Measurements from ENCODE around the gene ZBP1.

ZBP1 gene

GRCh38 chr20:57570920-57571319, 49.3 kb downstream of the ZBP1 start:
- no peak for DNase-seq (ENCODE audit: low read depth)

- DNase-seq (ENCODE audit: low read depth) = no peak
These were observed 49.9 kb downstream of the ZBP1 start for GRCh38 chr20:57570145-57570850.

DNA sequence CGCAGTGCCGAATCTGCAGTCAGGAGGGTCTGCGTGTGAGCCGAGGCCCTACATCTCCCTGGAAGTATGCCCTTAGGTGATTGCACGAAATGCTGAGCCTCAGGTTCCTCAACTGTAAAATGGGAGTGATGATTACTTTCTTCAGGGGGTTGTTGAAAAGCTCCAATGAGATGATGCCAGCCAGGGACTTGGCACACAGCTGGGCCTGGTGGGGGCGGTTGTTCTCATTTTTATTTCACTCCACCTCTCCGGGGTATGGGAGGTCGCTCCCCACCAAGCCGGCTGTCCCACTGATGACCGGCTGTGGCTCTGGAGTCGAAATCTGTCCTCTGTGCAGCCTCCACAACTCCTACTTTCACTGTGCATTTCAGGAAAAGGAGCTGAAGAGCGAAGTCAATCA, 51.3 kb downstream of the ZBP1 start:
- DNase-seq (ENCODE audit: low read depth) = no peak

GRCh38 chr20:57568088-57568896, 51.9 kb downstream of the ZBP1 start:
- no peak for DNase-seq (ENCODE audit: low read depth)

DNA sequence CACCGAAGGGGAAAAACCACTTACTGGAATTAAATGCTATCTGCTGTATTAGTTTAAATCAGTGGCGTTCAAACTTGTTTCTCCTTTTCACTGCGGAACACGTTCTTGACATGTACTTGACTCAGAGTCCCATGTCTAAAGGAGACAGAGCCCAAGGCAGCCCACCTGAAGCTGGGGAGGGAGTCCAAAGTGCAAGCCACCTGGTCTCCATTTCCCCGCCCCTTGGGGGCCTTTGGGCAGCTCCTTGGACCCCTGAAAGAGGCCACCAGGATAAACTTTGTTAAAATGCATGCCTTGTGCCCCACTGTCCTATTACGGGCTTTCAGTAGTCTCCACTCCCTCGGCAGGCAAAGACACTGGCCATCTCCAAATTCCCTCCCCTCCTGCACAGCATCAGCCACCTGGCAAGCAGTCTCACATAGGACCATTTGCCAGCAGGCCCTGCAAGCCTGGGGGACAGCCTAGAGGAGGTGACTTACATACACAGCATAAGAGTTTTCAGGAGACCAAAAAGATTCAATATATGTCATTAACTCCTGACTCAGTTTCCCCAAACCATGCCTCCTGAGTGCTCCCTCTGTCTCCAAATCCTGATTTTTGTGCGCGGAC, 52.7 kb downstream of the ZBP1 start:
- DNase-seq (ENCODE audit: low read depth) = no peak

DNA sequence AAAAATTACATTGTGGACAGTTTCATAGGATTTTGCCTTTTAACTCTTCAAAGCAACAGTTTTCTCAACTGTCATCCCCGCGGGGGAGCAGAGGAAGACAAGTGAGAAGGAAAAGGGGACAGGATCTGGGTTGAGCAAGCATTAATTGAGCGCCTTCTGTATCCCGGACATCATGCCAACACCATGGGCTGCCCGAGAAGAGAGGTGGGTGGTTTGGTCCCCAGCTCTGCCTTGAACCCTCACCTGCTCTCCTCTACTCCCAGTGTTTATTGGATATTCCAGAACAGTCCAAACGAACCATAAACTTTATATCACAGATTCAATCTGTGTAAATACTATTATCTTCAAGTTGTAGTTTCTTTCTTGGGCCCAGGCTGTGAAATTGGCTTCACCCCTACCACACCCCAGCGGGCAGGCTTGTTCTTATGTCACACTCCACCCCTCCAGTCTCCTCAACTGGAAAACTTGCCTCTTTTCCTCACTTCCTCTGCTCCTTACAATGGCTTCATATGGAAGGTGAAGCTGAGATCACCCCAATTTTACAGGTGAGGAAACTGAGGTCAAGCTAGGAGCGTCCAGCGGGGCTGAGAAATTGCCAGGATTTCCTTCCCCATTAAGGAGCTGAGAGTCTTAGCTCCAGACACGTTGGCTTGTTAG, 53.3 kb downstream of the ZBP1 start:
- no peak for DNase-seq (ENCODE audit: low read depth)

DNA sequence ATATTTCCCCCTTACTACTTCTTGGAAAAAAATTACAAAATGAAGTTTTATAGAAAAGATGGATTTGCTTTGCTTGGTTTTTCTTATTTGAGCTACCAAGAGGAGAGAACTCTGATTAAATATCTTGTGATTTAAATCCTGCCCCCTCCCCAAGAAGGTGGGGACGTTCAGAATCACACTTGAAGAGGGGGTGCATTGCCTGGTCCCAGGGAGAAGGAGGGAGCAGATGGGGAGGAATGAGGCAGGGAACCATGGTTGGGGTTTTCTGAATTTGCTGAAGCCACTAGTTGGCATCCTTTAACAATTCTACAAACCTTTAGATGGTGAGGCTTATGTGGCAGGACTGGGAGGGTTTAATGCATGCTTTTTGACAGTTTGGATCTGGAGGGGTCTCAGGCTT, 53.8 kb downstream of the ZBP1 start:
- no peak for DNase-seq (ENCODE audit: low read depth)

- no peak for DNase-seq (ENCODE audit: low read depth)
These were observed 55.1 kb downstream of the ZBP1 start for GRCh38 chr20:57564951-57565642.

DNA sequence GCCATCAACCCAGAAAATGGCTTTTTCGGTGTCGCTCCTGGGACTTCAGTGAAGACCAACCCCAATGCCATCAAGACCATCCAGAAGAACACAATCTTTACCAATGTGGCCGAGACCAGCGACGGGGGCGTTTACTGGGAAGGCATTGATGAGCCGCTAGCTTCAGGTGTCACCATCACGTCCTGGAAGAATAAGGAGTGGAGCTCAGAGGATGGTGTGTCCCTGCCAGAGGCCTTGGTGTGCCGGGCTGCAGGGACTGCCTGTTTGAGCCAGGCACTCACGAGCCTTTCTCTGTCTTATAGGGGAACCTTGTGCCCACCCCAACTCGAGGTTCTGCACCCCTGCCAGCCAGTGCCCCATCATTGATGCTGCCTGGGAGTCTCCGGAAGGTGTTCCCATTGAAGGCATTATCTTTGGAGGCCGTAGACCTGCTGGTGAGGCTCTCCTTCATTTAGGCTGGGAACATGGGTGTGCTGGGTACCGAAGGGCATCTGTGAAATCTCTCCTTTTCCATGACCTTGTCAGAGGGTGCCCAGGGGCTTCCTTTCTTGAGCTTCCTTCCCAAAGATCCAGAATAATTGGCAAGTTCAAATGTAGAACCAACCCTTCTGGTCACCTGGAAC, 55.9 kb downstream of the ZBP1 start:
- no peak for DNase-seq (ENCODE audit: low read depth)

DNA sequence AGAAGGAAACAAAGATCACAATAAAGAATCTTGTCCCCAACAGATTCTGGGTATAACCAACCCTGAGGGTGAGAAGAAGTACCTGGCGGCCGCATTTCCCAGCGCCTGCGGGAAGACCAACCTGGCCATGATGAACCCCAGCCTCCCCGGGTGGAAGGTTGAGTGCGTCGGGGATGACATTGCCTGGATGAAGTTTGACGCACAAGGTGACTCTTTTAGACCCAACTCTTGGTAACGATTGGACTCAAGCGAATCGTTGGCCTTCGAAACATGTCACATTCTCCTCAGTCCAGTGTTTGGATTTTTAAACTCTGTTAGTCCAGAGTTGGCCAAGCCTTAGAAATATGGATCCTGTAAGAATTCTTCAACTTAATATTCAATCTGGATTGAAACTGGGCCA, 56.7 kb downstream of the ZBP1 start:
- no peak for DNase-seq (ENCODE audit: low read depth)

- no peak for DNase-seq (ENCODE audit: low read depth)
These were observed 57.4 kb downstream of the ZBP1 start for GRCh38 chr20:57562541-57563465.

DNA sequence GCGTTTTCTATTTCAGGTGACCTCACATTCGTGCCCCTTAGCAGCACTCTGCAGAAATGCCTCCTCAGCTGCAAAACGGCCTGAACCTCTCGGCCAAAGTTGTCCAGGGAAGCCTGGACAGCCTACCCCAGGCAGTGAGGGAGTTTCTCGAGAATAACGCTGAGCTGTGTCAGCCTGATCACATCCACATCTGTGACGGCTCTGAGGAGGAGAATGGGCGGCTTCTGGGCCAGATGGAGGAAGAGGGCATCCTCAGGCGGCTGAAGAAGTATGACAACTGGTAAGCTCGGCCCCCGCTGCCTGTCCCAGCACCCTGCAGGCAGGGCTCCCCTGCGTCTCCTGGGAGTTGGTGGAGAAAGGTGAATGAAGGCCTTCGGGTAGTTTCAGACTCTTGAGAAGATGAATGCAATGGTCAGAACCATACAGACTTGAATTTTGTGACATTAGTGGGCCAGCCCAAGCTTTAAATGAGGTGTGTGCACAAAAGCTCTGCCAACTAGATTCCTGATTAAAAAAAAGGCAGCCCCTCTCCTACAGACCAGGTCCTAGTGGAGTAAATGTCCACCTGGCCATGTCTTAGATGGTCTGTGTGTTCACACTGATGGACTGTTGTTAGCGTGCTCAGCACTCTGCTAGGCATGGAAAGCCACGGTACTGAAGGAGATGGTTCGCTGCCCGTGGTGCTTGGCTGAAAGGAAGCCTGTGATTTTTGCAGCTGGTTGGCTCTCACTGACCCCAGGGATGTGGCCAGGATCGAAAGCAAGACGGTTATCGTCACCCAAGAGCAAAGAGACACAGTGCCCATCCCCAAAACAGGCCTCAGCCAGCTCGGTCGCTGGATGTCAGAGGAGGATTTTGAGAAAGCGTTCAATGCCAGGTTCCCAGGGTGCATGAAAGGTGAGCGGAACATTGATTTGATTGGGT, 58.6 kb downstream of the ZBP1 start:
- no peak for DNase-seq (ENCODE audit: low read depth)

DNA sequence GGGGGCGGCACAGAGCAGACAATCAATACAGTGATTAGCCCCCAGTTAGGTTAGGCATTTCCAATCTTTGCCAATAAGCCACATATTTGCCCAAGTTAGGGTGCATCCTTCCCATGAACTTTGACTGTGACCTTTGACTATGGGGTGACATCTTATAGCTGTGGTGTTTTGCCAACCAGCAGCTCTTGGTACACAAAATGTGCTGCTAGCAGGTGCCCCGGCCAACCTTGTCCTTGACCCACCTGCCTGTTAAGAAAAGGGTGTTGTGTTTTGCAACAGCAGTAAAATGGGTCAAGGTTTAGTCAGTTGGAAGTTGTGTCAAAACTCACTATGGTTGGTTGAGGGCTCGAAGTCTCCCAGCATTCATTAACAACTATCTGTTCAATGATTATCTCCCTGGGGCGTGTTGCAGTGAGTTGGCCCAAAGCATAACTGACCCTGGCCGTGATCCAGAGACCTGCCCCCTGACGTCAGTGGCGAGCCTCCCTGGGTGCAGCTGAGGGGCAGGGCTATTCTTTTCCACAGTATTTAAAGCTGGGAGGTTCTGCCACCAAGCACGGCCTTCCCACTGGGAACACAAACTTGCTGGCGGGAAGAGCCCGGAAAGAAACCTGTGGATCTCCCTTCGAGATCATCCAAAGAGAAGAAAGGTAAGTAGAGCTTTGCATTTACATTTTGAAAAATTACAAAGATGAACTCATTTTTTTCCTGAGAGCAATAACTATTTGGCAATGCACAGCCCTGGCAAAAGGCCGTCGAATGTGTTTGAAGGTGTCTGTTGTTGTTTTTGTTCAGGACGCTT, 59.5 kb downstream of the ZBP1 start, which contains the start of gene PCK1:
Gene PCK1 (plus strand): TSS at position 557 of the 802 bp plus-strand sequence. CDS start 302 bp downstream, outside the sequence.
- DNase-seq (ENCODE audit: low read depth) = no peak

- DNase-seq (ENCODE audit: low read depth) = no peak
These were observed 60.3 kb downstream of the ZBP1 start for GRCh38 chr20:57559658-57560553.

GRCh38 chr20:57559289-57559634, 61.0 kb downstream of the ZBP1 start:
- DNase-seq (ENCODE audit: low read depth) = no peak

DNA sequence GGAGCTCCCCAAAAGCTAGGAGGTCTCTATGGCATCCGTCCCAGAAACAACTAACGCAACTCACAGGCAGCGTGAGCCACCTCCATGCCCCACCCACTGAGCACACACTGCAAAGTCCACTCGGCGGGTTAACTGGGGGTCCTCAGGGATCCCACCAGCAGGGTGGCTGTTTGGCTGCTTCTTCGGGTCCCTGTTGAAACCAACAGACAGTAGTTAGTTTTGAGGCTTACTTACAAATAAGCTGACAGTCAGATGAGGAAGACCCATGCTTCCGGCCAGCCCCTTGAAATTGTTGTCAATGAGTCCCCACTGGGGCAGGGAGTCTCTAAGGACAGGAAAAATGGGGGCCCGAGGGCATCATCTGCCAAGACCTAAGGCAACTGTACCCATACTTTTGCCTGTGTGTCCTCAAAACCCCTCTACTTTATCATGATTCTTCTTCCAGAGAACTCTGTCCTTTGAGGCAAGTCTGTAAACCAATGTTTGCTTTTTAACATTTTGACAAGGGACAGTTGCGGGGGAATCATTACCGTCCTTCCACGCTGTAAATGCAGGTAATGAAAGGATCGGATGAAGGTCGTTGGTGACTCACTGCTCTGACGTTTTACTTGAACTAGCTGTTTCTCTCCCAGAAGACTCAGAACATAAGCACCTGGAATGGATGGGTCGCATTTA, 61.5 kb downstream of the ZBP1 start:
- no peak for DNase-seq (ENCODE audit: low read depth)
